Skin of body (tissue), 2 donors: Measurements from ENCODE around the gene UBASH3A. TPM values are rescaled to one million over a fixed set of nuclear protein-coding genes. Genes with fewer than 3 reads are reported as not detected.

Source experiments
- DNase-seq: peaks from one replicate; lab custom pipeline; 2025; lab: John Stamatoyannopoulos, UW
- total RNA-seq: library from RNA; depleted of rRNA; stranded (reverse); fragments of >200 nt; gene quantifications from one replicate; pipeline ENCODE4 v1.2.3, GENCODE V29; 2014

Gene UBASH3A
- total RNA-seq, 1 donor from 2014 or later = 0.20 TPM

DNA sequence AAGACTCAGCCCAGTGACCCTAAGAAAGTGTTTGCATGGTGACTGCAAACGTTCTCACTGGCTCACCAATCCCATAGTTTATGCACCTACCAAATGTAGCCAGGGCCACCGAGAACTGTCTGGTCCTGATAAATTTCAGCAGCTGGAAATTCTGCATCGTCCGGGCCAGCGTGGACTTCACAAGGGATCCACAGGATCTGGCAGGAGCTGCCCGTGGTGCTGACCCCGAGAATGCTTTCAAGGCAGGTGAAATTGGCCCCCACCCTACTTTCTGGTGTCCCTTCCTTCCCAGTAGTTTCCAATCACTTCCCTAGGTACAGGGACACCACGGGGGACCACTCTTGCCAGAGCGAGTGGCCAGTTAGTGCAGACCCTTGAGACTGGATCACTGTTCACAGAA is 26.2 kb downstream of the UBASH3A start:
- DNase-seq = no peak

DNA sequence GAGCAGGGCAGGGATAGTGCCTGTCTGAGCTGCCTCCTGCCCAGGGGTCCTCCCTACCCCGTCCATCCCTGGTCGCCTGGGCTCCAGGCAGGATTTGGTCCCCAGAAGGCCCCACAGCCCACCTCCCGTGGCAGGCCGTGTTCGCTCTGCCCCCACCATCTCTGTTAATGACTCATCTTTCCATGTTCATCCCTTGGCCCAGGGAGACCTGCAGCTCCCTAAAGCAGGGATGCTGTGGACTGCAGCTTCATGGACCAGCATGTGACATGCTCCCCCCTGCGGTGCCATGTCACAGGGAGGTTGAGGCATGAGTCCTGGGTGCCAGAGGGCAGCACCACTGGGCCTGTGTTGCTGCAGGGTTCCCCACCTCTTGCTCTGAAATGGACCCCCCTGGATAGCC is 26.8 kb downstream of the UBASH3A start:
- no peak for DNase-seq

DNA sequence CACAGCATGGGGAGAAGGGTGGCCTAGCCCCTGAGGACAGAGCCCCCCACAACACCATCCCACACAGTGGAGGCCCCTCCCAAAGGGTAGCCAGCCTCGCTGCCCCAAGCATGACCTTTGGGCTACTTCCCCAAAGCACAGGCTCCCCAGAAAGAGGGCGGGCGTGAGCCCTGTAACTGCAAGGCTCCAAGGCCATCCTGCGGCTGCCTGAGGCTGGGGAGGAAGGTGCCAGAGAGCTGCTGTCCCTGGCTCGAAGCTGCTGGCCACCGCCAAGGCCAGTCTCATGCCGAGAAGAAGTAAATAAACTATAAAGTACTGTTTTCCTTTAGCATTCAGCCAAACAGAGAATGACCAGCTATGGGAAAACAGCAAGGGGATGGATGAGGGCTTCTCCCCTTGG is 27.5 kb downstream of the UBASH3A start:
- no peak for DNase-seq

DNA sequence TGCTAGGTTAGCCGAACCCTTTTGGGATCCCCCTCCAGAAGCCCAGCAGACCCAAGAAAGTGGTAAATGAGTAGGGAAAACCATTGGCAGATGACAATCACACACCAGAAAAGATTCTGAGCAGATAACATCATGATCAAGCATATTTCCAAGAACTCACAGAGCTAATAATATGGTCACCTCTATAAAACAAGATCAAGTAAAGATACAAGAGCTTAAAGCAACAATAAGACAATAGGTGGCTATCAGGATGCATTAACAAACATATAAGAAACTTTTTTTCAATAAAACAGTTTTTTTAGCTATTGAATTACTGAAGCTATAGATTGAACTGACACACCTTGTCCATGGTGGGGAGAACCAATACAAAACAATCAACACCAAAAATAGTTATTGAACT is 29.0 kb downstream of the UBASH3A start:
- DNase-seq = no peak

DNA sequence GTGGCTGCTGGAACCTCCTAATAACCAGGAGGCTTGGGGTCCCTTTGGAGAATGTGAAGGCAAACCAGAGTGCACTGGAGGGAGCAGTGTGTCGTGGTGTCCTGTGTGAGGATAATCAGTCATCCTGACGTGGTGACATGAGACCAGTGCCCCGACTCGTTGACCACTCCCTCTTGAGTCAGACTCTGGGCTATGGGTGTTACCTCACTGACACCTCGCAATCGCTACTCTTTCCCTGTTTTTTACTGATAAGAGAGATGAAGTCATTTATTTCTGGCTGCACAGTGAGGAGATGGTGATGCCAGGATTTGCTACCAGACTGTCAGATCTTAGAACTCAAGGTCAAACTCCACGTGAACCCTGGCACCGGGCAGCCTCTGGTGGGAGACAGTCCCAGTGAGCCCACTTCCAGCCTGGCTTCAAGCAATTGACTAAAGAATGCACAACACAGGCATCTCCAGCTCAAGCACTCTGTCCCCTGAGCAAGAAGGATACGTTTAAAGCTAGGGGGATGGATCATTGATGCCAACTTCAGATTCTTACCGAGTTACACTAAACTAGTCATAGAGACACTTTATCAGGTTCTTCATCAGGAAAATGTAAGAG is 30.3 kb downstream of the UBASH3A start:
- DNase-seq = no peak

DNA sequence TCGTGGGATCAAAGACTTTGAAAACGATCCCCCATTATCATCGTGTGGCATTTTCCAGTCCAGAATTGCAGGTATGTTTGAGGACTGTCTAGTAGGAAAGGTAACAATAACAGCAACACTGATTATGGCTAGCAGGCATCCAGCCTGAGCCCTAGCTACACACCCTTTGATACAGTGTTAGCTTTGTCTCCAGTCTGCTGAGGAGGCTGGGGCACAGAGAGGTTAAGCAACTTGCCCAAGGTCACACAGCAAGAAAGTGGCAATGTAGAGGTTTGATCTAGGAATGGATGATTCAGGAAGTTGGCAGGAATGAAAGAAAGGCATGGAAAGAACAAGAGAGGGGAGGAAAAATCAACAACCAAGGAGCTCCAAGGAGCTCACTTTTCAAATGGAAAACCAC is 31.2 kb downstream of the UBASH3A start:
- no peak for DNase-seq

DNA sequence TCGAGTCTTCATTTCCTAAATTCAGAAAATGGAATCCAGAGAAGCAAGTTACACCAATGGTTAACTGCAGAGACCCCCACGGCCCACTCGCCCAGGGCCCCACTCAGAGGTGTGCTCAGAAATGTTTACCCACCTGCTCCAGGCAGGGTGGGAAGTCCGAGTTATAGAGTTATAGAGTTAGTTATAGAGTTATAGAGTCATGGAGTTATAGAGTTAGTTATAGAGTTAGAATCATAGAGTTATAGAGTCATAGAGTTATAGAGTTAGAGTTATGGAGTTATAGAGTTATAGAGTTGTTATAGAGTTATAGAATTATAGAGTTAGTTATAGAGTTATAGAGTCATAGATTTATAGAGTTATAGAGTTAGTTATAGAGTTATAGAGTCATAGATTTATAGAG is 31.7 kb downstream of the UBASH3A start:
- no peak for DNase-seq

DNA sequence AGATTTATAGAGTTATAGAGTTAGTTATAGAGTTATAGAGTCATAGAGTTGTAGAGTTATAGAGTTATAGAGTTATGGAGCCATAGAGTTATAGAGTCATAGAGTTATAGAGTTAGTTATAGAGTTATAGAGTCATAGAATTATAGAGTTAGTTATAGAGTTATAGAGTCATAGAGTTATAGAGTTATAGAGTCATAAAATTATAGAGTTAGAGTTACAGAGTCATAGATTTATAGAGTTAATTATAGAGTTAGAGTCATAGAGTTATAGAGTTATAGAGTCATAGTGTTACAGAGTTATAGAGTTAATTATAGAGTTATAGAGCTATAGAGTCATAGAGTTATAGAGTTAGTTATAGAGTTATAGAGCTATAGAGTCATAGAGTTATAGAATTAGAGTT is 32.1 kb downstream of the UBASH3A start:
- DNase-seq = no peak

DNA sequence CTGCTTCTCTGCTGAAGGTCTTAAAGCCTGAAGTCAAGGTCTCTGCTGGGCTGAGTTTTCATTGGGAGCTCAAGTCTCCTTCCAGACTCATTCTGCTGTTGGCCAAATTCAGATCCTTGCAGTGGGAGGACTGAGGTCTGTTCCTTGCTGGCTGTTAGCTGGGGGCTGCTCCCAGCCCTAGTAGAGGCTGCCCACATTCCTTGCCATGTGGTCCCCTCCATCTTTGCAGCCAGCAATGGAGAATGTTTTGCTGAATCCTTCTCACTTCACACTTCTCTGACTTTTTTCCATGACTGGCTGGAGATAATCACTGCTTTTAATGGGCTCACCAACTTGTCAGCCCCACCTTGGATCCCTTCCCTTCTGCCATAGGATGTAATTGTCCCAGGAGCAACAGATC is 33.2 kb downstream of the UBASH3A start:
- DNase-seq = no peak

DNA sequence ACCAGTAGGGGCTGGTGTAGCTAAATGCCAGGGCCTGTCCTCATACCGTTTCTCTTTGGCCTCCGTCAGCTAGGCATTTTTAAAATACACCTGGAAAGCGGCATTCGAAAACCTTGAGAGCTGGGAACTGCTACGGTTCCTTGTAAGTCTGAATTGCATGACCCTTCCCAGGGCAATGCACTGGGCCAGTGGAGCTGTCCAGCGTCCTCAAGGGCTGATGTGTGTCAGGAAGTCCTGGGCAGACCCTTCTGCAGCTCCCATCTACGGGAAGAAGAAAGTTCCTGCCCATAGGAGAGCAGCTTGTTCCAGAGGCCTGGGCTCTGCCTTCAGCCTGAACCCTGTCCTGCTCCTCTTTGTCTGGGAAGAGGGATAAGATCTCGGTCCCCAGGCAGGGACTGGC is 34.1 kb downstream of the UBASH3A start:
- DNase-seq = no peak

DNA sequence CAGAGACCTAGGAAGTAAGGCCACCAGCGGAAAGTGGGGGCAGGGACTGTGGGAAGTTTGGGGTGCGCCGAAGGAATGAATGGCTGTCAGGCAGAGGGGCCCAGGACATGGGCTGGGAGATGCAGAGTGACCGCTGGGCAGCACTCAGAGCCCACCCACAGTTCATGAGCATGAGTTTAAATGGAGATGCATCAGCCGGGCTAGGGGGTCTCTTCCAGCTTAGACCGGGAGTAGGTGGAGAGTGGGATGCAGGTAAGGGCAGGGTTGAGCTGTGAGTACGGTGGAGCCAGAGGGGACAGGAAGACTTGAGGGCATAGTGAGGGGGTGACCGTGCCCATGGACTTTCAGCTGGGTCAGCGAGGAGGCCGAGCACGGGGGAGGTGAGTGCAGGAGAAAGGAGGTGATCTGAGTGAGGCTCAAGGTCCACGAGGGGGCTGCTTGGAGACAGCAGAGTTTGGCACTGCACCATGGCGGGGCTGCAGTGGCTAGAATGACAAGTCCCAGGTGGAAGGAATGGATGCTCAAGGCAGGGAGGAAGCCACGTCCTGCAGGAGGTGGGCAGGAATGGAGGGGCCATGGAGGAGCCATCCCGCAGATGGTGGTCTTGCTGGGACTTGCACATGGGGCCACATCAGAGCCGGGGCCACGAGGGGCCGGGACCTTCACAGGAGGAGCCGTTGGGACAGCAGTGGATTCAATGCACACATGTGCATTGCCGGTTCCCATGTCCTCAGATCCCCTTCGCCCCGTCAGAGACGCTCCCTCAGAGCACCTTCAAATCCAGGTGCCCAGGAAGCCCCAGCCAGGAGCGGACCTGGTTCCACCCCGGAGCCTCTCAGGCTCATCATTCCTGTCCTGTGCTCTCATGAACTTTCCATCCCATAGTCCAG is 34.9 kb downstream of the UBASH3A start:
- DNase-seq = no peak

DNA sequence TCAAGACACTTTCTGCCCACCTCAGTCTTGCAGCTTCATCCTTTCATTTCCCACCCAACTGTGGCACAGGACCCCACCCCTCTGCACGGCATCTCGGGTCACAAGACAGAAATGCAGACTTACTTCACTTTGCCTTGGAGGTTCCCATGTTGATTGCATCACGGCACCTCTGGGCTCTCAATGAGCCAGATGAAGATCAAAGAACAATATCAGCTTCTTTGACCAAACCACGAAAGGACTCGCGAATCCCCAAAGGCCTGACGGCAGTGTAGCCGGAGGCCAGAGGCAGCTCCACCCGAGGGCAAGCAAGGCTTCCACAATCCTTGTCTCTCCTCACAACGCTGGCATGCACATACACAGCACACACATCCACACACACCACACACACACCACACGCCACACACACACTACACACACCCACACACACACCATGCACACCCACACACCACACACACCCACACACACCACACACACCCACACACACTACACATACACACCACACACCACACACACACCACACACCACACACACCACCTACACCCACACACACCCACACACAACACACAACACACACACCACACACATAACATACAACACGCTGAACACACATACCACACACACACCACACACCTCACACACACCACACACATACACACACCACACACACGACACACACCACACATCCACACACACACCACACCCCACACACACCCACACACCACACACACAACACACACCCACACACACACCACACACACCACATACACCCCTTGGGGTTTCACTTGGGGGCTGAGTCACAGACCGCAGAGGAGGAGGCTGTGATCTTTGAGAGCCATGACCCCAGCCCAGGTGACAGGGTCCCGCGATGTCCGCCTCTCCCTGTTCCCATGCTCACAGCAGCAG is 35.8 kb downstream of the UBASH3A start:
- no peak for DNase-seq

DNA sequence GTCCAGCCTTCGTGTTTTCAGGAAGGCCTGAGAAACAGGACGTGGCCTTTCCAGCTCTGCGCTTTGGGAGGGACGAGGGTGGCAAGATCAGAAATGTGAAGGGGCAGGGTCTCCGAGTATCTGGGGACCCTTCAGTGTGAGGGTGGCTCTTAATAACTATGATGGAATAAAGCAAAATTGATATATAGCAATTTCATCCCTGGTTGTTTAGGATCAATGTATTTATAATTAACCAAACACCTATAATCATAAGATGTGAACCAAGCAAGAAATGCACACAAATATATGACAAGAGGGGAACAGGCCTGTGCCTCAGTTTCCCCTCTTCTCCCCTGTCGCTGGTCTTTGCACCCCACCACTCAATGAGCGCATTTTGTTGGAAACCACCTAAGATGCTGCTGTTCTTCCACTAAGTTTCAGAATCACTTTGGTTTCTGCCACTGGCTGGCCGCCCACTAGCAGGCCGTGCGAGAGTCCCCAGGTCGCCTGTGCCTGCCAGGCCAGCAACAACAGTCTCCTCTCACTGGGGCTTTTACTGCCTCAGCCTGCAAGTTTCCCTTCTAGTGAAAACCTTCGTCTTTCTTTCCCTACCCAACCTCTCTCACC is 36.6 kb downstream of the UBASH3A start:
- DNase-seq = no peak

DNA sequence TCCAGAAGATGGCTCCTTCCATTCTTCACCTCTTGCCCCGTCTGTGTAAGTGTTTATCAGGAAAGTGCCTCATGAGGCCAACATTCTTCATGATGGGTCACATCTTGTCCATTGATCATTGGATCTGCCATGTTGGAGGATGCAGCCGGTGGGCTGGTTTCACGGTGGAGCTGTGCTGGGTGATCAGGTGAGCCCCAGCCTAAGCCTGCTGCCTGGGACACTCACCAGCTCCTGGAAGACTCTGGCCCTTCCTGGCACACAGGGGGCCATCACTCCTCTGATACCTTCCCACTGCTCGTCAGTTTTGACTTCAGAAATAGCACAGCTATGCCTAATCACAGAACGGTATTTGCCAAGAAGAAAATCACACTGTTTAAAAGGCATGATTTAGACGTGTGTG is 38.3 kb downstream of the UBASH3A start:
- no peak for DNase-seq

DNA sequence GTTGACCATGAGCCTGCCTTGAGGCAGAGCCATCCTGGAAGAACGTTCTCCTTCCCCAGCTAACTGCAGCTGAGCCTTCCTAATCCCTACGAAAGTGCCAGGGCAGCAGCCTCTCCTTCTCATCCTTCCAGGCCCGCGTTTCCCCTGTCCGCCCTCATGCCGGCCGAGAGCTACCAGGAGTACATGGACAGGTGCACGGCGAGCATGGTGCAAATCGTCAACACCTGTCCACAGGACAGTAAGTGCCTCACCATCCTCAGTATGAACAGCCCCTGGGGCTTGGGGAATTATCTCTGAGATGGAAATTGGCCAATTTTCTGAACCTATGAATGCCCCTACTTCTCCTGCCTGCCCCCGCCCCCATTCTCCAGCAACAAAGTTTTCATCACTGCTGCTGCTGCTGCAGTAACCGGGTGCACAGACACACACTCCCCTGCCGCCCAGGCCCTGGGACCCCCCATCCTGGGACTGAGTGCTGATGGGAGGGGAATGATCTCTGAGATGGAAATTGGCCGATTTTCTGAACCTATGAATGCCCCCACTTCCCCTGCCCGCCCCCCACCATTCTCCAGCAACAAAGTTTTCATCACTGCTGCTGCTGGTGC is 39.6 kb downstream of the UBASH3A start:
- DNase-seq = no peak

DNA sequence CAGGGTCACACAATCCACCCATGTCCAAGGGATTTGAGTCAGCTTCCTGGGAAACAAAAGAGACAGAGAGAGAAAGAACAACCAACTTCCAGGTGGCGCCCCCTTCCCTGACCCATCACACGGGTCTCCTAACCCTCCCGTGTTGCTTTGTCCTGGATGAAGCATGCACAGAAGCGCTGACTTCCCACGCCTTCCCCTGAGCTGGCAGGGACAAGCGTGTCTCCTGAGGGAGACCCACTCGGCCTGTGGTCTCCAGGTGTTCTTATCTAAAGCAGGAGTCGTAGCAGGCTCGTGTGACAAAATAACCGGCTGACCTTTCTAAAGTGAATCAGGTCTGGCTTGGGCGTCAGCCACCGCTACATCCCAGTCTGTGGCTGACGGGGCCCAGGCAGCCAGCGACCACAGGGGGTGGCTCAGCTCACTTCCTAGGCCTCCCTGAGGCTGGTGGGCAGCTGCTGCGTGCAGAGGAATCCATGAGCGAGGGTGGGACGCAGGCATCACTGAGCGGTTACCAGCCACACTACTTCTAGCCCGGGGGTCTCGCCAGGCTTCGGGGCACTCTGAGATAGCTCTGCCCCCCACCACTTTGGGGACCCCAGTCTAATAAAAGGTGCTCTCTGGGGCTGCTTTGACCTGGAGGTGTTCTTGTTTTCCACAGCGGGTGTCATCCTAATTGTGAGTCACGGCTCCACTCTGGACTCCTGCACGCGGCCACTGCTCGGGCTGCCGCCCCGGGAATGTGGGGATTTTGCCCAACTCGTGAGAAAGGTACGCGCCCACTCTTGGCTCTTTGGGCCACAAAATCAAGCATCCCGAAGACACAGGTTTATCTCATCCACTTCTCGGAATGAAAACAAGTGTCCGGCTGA is 40.4 kb downstream of the UBASH3A start:
- DNase-seq = no peak

DNA sequence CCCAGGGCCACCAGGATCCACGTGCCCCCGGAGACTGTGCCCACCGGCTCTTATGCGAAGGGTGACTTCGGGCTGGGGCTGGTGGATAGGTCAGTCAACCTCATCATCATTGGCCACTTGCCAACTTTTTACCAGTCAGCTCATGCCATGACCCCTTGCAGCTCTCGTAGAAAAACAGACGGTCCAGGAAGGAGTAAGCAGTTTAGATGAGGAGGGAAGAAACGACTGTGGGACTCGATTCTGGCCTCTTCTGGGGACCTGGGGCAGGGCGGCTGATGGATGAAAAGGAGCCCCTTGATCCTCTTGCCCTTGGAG is 41.0 kb downstream of the UBASH3A start:
- no peak for DNase-seq

DNA sequence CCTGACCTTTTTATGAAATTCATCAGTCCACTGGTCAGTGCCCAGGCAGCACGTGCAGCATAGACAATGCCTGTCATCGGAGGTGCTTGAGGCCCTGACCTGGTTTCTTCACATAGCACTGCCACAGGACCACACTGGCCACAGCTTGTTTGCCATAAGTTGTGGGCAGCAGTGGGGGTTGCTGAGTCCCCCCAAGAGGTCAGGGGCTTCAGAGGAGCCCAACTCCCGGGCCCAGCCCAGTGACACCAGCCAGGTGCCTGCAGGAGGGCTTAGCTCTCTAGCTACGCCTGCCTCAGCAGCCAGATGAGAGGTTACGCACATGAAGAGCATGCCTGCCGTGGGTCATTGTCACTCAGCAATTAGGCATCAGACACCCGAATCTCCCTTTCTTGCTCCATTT is 41.6 kb downstream of the UBASH3A start:
- DNase-seq = no peak

DNA sequence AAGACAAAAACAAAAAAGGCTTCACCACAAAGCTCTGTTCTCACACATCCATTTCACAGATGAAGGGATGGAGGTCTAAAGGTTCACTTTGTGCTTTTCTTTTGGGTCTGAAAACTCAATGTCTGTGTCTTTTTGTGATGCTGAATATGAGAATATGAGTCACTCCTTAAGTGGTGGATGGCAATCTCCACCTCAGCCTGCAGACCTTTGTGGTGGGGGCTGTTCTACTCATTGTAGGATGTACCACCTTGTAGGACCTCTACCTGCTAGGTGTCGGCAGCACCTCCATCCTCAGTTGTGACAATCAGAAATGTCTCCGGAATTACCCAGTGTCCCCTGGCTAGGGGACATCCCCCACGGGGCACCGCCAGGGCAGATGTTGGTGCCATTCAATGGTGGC is 42.8 kb downstream of the UBASH3A start:
- no peak for DNase-seq

DNA sequence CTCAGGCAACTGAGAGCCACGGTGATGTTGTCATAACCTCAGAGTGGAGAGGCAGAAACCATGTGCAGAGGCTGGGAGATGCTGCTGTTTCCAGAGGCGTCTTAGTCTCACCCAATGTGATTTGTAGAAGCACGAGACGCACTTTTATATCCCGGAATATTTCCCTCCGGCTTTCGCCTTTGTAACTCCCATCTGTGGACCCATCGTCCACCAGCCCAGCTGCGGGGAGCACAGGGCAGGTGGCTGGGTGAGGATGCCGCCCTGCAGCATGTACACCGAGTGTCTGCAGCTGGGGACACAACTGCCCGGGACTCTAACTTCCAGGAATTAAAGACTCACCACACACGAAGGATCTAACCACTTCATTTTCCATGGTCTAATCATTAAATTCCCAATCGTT is 43.5 kb downstream of the UBASH3A start:
- no peak for DNase-seq

DNA sequence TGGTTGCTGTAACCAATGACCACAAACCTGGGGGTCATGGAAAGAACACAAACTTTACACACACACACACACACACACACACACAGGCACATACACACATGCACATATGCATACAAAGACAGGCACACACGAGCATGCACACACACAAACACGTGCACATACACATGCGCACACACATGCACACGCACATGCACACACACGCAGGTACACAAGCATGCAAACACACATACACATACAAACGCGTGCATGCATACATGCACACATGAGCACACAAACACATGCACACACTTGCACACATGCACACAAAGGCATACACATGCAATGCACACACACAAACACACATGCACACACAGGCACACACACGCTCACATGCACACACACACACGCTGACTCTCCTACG is 44.0 kb downstream of the UBASH3A start:
- no peak for DNase-seq
